ENCODE results near the gene CTDP1. TPM values are rescaled to one million over a fixed set of nuclear protein-coding genes. Genes with fewer than 3 reads are reported as not detected.

CTDP1 gene
- total RNA-seq, 1 donor from 2014 or later = 10.8 TPM

DNA sequence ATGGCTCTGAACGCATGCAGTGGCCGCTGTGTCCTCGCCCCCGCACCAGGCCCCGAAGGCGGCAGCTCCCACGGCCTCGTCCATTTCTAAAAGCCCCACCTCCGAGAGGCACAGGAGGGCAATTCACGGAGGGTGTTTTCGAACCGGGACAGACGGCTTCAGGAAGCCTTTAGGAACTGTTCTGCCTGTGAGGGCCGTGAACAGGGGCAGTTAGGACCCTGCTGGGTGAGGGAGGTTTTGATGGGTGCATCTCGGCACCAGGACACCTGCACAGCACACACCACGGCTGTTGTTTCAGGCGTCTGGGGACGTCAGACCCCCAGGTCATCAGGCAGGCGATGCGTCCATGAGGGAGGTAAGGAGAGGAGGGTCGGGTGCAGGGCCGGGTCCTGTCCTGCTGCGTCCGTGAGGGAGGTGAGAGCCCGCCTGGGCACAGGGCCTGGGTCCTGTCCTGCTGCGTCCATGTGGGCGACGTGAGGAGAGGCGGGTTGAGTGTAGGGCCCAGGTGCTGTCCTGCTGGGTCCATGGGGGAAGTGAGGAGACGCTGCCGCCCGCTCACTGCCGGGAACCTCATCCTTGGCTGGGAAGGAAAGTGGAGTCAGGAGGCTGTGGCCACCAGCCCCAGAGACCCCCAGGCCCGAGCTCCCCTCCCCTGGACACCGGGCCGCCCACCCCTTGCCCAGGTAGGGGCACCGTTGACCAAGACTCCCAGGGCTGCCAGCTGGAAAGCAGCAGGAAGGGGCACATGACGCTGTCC, 92.7 kb downstream of the CTDP1 start:
- intact Hi-C loops (cut with DNase I) = no loop called here
- DNase-seq (ENCODE audit: low spot score) = peak; percentile 72

DNA sequence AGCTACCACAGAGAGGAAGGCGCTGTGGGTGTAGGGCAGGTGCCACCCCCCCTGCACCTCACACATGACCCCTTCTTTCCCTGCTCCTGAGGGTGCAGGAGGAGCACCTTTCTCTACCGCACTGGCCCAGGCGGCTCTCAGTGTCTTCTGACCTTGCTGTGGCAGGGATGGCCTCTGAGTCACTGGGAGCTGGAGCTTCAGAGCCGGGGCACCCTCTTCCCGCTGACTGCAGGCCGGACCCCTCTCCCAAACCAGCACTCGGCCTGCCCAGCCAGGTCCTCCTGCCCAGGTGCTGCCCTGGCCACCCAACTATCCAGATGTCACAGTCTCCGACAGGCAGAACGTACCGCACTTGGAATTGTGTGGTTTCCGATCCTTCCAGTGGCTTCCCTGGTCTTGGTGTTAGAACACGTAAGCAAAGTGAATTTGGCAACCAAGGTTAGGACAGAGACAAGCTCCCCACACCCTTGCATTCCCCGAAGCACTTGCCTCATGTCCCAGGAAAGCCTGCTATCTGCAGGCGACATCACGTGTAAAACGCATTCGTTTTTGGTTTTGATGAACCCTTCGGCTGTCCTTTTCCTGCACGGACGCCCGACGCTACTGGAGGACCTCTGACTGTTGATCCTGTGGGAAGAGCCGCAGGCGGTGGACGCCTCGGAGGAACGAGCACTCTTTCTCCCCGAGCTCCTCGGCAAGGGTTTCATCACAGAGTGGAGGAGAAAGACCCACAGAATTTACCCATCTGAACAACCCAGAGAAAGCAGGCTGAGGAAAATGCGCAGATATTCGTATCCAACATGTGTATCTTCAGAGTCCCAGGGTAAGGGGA, 93.5 kb downstream of the CTDP1 start:
- intact Hi-C loops (cut with DNase I) = no loop called here
- DNase-seq (ENCODE audit: low spot score) = no peak

DNA sequence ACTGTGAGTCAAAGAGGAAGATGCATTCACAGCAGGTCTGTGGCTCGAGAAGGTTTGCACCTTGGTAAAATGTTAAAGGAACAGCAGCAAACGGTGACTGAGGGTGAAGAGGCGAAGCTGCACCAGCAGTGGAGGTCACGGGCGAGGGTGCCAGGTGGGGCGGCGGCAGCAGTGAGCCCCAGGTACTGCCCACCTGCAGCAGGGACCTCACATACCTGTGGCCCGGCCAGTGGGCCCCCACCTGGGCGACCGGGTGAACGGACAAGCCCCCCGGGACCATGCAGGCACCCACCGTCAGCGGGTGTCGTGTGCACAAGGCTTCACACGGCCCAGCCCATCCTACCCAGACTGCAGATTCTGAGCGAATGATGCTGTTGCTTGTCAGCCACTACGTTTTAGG, 94.5 kb downstream of the CTDP1 start:
- intact Hi-C loops (cut with DNase I) = no loop called here
- DNase-seq (ENCODE audit: low spot score) = no peak

DNA sequence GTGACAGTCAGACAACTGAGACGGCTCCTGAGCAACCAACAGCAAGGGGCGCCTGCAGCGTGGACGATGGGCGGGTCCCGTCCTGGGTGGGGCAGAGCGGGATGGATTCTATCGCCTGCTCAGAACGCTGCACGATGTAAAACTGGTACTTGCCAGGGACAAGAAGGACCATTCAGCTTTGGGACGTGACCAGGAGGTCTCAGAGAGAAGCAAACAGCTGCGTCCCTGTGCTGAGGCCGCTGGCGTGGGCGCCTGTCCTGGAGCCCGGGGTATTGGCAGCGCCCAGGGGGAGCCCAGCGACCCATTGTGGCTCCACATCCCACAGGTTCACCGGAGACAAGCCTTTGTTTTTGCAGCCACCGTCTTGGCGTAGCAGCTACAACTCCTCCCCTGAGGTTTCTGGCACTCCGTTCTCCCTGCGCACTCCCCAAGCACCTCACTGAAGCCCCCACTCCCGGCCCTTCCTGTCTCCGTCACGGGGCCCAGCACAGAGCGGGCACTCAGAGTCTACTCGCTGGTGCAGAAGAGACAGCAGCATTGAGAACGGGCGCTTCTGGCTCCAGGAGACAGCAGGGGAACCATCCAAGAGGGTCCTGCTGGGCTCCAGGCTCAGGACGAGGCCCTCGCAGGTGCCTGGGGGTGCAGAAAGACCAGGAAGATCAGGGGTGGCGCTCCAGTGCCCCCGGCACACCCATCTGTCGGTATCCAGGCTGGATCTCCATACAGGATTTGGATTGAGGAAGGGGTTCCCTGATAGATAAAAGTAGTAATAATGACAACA, 96.0 kb downstream of the CTDP1 start:
- intact Hi-C loops (cut with DNase I) = no loop called here
- no peak for DNase-seq (ENCODE audit: low spot score)

DNA sequence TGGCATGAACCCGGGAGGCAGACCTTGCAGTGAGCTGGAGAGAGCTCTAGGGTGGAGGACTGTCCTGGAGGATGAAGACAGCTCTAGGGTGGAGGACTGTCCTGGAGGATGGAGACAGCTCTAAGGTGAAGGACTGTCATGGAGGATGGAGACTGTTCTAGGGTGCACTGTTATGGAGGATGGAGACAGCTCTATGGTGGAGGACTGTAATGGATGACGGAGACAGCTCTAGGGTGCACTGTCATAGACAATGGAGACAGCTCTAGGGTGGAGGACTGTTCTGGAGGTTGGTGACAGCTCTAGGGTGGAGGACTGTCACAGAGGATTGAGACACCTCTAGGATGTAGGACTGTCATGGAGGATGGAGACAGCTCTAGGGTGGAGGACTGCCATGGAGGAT, 97.1 kb downstream of the CTDP1 start:
- intact Hi-C loops (cut with DNase I) = no loop called here
- DNase-seq (ENCODE audit: low spot score) = no peak

DNA sequence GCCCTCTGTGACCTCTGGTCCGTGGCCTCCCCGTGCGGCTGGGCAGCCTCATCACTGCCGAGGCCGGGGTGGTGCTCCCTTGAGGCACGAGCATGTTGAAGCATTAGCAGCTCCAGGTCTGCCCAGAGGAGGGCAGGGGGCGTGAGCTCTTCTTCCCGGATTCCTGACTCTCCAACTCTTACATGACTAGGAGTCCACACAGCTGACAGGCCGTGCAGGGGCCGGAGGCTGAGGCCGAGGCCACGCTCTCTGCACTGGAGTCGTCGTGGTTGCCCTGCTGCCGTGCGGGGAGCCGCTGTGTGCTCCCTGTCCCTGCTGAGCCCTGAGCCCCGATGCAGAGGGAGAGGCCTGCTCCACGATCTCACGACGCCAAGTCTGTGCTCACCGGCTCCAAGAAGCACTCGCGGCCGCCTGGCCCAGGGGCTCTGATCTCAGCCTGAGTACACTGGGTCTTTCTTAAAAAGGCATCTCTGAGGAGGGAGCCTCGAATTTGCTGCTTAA, 98.7 kb downstream of the CTDP1 start:
- intact Hi-C loops (cut with DNase I) = no loop called here
- no peak for DNase-seq (ENCODE audit: low spot score)

DNA sequence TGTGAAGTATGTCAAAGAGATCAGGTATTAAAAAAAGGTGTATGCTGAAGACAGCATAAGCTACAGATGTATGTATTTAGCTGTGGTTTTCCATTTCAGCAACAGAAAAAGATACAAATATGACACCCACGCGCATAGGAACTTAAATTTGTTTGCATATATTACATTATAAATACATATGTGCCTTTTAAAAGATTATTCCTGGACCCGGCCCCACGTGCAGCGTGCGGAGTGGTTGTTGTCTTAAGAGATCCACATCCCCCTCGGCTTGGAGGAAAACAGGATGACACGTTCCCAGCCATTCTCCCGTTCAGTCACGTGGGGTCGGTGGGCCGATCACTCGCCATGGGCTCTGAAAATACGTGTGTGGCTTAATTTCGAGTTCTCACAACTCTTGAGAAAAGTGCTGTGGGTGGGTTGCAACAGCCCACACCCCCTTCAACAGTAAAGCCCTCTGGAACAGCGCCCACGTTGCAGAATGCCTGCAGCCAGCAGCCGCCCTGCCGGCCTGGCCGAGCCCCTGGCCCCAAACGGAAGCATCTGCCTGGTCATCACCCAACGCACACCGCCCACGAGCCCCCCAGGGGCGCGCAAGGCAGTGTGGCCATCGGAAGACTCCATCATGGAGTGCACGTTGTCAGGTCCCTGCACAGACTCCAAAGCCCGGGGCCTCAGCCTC, 99.6 kb downstream of the CTDP1 start:
- no peak for DNase-seq (ENCODE audit: low spot score)
- intact Hi-C loops (cut with DNase I) = no loop called here

DNA sequence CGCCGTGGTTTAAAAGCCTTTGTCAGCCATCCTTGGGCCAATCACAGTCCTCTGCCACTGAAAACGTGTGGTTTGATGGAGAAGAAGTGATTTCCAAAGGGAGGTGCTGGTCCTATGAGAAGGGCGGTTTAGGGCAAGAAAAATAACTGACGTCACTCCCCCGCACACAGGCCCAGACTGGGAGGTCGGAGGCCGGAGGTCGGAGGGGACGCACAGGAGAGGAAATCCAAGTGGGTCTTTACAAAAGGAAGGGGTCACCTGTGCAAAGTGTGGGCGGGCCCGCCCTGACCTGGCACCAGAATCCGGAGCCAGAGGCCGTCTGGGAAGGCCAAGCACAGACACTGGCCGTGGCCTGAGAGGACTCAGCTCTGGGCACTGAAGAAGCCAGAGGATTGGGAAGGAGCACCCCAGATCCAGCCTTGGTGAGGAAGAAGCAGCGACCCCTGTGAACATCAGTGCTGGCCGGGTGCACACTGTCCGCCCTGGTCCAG, 100.1 kb downstream of the CTDP1 start:
- intact Hi-C loops (cut with DNase I) = no loop called here
- DNase-seq (ENCODE audit: low spot score) = peak; percentile 63

DNA sequence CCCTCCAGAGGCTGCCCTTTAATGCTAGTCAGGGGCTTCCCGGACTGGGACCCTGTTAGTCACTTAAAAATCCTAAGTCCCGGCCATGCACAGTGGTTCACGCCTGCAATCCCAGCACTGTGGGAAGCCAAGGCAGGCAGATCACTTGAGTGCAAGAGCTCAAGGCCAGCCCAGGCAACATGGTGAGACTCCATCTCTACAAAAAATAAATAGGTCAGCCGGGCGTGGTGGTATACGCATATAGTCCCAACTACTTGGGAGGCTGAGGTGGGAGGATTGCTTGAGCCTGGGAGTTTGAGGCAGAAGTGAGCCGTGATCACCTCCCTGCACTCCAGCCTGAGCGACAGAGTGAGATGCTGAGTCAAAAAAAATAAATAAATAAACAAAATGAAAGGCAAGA, 100.9 kb downstream of the CTDP1 start:
- peak; percentile 36 for DNase-seq (ENCODE audit: low spot score)
- intact Hi-C loops (cut with DNase I) = no loop called here

DNA sequence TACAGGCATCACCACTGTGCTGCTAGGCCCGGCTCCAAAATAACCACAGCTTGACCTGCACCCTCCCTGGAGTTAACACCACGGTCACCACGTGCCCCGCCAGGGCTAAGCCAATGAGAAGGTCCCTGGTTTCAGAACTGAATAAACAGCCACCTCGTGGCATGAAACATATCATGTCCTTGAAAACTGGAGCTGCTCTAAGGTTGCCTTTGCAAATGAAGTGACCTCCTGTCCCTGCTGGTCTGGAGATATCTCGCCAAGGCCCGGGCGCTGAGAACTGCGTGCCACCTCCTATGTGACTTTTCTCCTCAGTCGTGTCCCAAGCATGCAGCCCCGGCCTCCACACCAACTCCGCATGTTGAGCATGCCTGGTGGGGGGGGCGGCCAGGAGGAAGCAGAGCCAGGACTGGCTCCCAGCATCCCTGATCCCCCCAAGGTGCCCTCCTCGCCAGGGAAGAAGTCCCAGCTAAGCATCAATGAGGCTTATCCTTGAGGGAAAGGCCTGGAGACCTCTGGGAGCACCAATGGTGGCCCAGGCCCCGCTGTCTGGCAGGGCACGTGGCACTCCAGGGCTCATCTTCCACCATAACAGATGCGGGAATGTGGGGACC, 101.8 kb downstream of the CTDP1 start:
- peak; percentile 69 for DNase-seq (ENCODE audit: low spot score)
- intact Hi-C loops (cut with DNase I) = no loop called here

DNA sequence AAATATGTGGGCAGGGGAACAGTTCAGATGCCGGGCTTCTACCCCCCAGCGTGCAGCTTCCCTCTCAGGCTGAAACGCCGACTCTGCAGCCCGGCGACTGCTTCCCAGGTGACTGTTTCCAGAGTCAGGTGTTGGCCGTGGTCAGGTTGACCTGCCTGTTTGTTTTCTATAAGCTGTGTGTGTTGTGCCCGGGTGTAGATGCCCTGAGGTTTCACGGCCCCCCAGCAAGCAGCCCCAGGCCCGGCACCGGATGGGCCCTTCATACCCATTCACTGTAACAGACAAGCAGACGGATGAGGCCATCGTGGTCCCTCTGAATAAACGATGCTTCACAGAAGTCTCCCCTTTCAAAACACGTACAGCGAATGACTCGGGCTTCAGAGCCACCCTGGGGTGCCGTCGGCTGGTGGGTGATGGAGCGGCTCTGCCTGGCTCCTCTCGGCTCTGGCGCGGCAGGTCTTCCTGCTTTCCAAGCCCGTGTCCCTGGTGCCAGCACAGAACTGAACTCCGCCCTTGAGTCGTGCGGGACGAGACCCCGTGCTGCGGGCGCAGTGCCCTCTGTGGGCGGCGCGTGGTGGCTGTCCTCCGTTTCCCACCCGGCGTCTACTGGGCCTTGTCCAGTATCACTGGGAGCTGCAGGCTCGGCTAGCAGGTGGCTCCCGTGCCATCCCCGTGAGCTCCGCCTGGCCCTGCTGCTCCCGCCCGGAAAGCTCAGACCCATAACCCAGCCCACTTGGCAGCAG, 103.1 kb downstream of the CTDP1 start:
- peak; percentile 69 for DNase-seq (ENCODE audit: low spot score)
- intact Hi-C loops (cut with DNase I) = no loop called here

DNA sequence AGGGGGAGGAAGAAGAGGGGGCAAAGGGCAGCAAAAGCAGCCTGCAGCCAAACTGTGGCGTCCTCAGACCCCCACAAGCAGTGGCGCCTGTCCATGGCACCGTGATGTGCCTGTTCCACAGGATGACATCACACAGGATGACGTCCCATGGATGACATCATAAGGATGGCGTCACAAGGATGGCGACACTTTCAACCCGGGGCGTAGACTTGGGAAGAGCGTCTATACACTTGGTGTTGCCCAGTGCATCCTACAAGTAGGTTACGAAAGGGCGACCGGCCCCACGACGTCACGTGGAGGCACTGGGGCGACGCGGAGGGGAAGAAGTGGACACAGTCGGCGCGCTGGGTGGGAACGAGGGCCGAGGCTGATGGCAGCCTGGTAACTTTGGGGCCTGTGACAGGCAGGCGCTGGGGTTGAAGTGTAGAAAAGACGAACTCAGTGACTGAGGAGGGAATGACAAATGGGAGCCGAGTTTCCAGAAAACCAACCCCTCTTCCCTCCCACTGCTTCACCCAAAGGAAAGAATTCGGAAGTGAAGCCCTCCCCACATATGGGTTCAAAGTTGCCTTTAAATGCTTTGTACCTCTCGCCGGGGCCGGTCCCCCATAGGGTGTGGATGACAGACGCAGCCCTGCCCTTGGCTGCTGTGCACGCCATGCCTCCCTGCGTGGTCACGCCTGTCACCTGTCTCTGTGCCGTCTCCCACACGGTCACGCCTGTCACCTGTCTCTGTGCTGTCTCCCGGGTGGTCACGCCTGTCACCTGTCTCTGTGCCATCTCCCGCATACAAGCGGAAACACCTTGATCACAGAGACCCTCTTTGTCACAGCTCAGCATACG, 104.7 kb downstream of the CTDP1 start:
- intact Hi-C loops (cut with DNase I) = no loop called here
- no peak for DNase-seq (ENCODE audit: low spot score)

DNA sequence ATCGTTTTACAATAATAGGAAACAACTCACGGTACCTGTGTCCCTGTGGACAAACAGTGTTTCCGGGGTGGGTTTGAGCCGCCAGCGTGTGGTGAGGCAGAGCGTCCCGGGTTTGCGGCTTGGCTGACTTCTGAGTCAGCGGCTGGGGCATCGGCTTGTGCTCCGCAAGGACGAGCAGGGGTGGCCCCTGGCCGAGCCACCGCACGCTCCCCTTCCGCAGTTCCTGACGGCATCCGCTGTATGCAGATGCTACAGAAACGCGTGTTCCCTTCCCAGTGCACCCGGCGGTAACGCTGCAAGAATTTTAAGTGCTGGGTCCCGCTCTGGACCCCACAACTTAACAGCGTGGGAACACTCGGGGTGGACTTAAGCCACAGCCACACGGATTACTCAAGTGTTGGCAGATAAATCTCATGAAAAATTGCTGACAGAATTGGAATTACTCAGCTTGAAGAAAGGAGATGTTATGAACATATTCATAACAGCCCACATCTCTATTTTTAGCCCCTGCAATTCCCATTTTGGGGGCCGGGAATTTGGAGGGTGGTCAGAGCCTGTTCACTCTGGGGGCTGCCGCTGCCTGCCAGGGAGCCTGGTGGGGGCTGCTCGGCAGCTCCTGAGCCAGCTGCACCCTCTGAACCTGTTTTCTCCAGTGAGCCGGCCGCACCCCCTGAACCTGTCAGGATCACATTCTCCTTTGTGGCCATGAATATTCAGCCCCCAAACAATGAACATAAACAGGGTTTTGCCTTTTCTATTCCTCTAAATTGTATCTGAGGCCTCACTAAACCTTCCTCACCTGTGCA, 105.6 kb downstream of the CTDP1 start:
- intact Hi-C loops (cut with DNase I) = no loop called here
- no peak for DNase-seq (ENCODE audit: low spot score)

DNA sequence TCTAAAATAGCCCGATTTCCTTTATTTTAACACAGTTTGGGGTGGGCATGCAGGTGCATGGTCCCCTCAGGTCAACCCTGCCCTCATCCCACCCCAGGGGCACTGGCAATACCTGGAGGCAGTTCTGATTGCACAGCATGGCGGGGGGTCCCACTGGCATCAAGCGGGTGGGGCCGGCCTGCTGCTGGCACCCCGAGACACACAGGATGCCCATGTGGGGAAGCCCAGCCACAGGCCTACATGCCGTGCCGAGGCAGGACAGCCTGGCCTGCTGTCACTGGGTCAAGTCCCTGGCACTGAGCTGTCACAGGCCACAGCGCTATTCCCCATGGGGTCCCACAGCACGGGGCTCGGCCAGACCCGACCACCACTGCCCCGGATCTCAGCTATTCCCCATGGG, 106.2 kb downstream of the CTDP1 start:
- DNase-seq (ENCODE audit: low spot score) = no peak
- intact Hi-C loops (cut with DNase I) = no loop called here

DNA sequence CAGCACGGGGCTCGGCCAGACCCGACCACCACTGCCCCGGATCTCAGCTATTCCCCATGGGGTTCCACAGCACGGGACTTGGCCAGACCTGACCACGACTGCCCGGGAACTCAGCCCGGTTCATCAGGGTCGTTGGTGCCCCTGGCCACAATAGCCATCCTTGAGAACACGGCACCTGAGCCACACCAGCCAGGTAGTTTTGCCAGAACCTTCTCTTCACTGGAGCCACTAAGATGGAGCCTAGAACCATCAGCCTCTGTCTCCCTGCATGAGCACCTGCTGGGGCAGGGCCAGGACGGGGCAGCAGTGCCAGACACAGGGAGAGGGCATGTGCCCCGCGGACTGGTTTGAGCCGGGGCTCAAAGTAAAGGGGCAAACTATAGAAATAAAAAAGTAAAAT, 106.7 kb downstream of the CTDP1 start:
- DNase-seq (ENCODE audit: low spot score) = no peak
- intact Hi-C loops (cut with DNase I) = no loop called here

DNA sequence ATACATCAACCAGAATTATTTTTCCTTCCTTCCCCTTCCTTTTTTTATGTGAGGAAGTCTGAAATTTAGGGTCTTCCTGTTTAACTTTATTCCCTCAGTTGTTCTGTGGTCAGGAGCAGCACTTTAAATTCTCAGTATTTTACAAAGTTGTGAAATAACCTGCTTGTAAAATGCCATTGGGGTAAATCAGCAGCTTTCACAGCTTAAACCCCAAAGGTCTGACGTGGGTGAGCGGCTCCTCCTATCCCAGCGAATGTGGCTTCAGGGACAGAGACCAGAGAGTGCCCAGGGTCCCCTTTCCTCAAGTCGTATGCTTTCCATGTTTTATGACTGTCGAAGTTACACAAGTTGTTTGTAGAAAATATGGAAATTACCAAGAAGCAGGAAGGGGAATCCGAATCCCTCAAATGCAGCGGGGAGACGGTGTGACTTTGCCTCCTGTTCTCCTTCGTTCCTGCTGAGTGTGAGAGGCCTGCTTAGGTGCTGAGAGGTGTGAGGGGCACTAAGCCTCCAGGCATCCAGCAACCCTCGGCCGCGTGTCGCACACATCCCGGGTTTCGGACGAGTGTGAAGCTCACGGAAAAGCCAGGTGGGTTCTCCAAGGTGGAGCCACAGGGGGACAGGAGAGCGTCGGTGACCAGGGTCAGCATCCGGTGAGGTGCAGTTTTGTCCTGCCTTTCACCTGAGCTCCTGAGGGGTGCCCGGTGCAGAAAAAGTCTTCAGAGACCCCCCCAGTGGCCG, 107.4 kb downstream of the CTDP1 start:
- intact Hi-C loops (cut with DNase I) = no loop called here
- DNase-seq (ENCODE audit: low spot score) = peak; percentile 29
